A549 (cell line): ENCODE data around the gene NOL9.
A peak's percentile ranks its signal among the peaks of the same experiment; 100 is the strongest.

ENCODE experiments used
- MYC ChIP-seq: IDR thresholded peaks from 2 replicates; pipeline ENCODE4 v1.6.1; 2012; ENCODE audit warnings: mild to moderate bottlenecking, inconsistent platforms, low read length, improper control_type of control experiment, borderline replicate concordance
- NR3C1 ChIP-seq: fragments of >200 bp; sonication (Bioruptor Twin); formaldehyde crosslinking; IDR thresholded peaks from 3 replicates; pipeline ENCODE4 v1.6.1; 2017
- RAD21 ChIP-seq, 2 experiments: fragments of >200 bp in 1 of 2; sonication (Bioruptor Twin) in 1 of 2; formaldehyde crosslinking in 1 of 2; IDR thresholded peaks in 1 of 2; conservative IDR thresholded peaks in 1 of 2; 2 replicates in 1 of 2; 3 replicates in 1 of 2; pipeline ENCODE4 v1.6.1; 2012 to 2018; ENCODE audit warnings: inconsistent platforms in 1 of 2
- RFX5 ChIP-seq: fragments of 450-650 bp; IDR thresholded peaks from 2 replicates; pipeline ENCODE4 v1.7.1; 2014; ENCODE audit warnings: antibody characterized with exemption, mild to moderate bottlenecking, moderate library complexity

- no peak for TF ChIP-seq NR3C1
- TF ChIP-seq RFX5: no peak
- TF ChIP-seq MYC: no peak
- TF ChIP-seq RAD21 (conservative IDR thresholded peaks at IDR 0.05 in 1 of 2, IDR thresholded peaks at IDR 0.05 in 1 of 2): peak; percentile 51 to 54
Measured at GRCh38 chr1:6489799-6490180, 64.5 kb downstream of the NOL9 start.
